Measurements from ENCODE around the gene ATP8A2.

ATP8A2 gene

DNA sequence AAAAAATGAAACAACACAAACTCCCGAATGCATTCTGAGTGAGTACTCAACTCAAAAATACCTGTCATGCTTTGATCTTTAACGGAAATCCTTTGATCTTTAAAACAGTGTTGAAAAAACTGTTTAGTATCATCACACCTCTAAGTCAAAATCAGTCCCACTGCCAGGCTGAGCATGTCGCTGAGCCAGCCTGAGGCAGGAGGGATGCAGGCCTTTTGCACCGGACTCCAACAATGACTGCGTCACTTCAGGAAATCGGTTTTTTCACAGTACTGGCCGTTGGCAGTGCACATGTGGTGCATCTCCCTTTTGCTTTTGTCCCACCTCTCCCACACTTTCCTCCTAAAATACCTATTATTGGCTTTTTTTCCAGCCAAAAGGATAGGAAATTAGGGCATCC, 601.8 kb downstream of the ATP8A2 start:
- TF ChIP-seq, protein P1, sequence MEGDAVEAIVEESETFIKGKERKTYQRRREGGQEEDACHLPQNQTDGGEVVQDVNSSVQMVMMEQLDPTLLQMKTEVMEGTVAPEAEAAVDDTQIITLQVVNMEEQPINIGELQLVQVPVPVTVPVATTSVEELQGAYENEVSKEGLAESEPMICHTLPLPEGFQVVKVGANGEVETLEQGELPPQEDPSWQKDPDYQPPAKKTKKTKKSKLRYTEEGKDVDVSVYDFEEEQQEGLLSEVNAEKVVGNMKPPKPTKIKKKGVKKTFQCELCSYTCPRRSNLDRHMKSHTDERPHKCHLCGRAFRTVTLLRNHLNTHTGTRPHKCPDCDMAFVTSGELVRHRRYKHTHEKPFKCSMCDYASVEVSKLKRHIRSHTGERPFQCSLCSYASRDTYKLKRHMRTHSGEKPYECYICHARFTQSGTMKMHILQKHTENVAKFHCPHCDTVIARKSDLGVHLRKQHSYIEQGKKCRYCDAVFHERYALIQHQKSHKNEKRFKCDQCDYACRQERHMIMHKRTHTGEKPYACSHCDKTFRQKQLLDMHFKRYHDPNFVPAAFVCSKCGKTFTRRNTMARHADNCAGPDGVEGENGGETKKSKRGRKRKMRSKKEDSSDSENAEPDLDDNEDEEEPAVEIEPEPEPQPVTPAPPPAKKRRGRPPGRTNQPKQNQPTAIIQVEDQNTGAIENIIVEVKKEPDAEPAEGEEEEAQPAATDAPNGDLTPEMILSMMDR (IDR thresholded peaks at IDR 0.05) = no peak

DNA sequence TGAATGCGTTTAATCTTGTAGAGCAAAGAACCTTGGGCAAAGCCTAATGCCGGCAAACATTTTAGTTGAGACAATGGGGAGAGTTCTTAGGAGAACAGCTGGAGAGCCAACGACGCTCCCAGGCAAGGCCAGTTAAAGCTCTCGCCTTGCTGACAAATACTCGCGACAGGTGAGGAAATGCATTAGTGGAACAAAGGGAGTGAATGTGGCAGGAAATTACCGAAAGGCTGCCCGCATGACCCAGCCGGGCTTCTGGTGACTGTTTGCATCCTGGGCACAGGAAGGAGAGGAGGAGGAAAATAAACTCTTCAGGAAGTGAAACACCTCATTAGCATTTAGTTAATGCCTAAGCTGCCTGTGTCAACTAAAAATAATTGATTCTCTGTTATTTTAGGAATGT, 605.4 kb downstream of the ATP8A2 start:
- TF ChIP-seq, protein P1 (IDR thresholded peaks at IDR 0.05) = no peak

- TF ChIP-seq, protein P1 (IDR thresholded peaks at IDR 0.05) = no peak
Measured at GRCh38 chr13:25977671-25978070, 605.9 kb downstream of the ATP8A2 start.

GRCh38 chr13:25978961-25979360, 607.2 kb downstream of the ATP8A2 start:
- TF ChIP-seq, protein P1 (IDR thresholded peaks at IDR 0.05) = no peak

DNA sequence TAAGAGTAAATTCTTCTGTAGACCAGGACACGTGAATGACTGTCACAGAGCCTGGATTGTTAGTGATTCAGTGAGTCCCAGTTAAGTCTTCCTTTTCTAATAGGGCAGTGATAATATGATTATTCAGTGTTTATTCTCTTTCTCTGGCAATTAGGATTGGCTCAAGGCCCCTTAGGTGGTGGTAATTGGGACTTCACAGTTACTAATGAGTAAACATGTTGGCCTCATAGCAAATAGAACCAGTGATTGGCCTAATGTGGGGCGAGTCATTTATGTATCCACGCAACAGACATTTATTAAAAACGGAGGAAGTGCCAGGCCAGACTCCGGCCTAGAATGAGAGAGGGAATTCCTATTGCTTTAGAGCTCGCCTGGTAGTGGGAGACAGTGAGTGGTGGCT, 607.6 kb downstream of the ATP8A2 start:
- TF ChIP-seq, protein P1 (IDR thresholded peaks at IDR 0.05) = no peak

GRCh38 chr13:25980255-25980654, 608.5 kb downstream of the ATP8A2 start:
- TF ChIP-seq, protein P1 (IDR thresholded peaks at IDR 0.05) = no peak; the same call in 1 of the 2 replicates

GRCh38 chr13:25981060-25981459, 609.3 kb downstream of the ATP8A2 start:
- TF ChIP-seq, protein P1 (IDR thresholded peaks at IDR 0.05) = no peak

- TF ChIP-seq, protein P1 (IDR thresholded peaks at IDR 0.05) = no peak
Measured at GRCh38 chr13:25982907-25983306, 611.1 kb downstream of the ATP8A2 start.

All from LNCAP (cell line).